Activated T-helper 17 cell treated with anti-CD3 and anti-CD28 coated beads, Interleukin-2, amount 50 U/mL, for 72 hours (primary cell): ENCODE measurements around the gene ZNF438. TPM values are rescaled to one million over a fixed set of nuclear protein-coding genes. Genes with fewer than 3 reads are reported as not detected.

Experiments used
- ATAC-seq: fragments of 150-1000 bp; cut with Tn5 transposase; replicated peaks from 2 replicates; pipeline ENCODE4 v1.10.0; 2021; ENCODE audit warnings: mild to moderate bottlenecking, moderate library complexity
- H3K27ac Mint-ChIP-seq: one replicate; pipeline ENCODE4 v1.8.0; 2022; ENCODE audit warnings: mixed read lengths
- H3K27me3 Mint-ChIP-seq: one replicate; pipeline ENCODE4 v1.8.0; 2022; ENCODE audit warnings: mixed read lengths
- H3K36me3 Mint-ChIP-seq: one replicate; pipeline ENCODE4 v1.8.0; 2022; ENCODE audit warnings: low read depth, mild to moderate bottlenecking, mixed read lengths
- H3K4me1 Mint-ChIP-seq: one replicate; pipeline ENCODE4 v1.8.0; 2022; ENCODE audit warnings: mixed read lengths
- H3K4me3 Mint-ChIP-seq: one replicate; pipeline ENCODE4 v1.8.0; 2022; ENCODE audit warnings: mild to moderate bottlenecking, mixed read lengths
- H3K9me3 Mint-ChIP-seq: one replicate; pipeline ENCODE4 v1.8.0; 2022; ENCODE audit warnings: mixed read lengths
- total RNA-seq, 2 donors: library from RNA; stranded (reverse); gene quantifications; one replicate each; pipeline ENCODE4 v1.2.3, GENCODE V29; 2022

ZNF438 gene
- total RNA-seq, 2 donors from 2014 or later = 5.1 to 6.2 TPM

DNA sequence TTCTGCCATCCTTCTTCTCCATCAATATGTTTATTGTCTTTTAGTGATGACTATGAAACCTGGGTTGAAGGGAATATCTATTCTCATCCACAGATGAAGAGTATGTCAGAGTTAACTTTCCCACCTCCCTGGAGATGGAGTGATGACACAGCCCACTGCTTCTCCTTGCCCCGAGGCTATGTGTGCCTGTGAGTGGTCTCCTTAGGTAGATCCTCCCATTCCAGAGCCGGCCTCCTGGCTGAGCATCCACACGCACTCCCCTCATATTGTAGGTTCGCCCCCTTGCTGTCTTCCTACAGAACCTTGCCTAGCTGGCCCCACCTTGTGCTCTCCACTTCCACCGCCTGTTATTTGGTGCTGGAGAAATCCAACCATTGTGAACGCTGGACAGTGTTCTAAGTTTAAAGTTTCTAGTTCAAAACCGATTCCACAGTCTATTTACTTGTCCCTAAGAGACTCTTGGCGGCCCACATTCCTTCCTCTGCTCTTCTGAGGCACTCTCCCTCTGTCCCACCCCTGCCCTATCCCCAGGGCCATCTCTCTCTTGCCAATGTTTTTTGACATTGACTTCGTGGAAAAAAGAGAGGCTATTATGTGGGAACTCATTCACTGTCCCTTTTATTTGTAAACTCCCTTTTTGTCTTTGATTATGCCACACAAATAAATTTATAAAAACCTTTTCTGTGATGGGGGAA lies 168.0 kb downstream of the ZNF438 start:
- no peak overlapping the region for H3K4me3 Mint-ChIP-seq
- H3K9me3 Mint-ChIP-seq = no peaks in the 10 kb centered on the region
- no peaks in the 10 kb centered on the region for H3K4me1 Mint-ChIP-seq
- ATAC-seq = no peak
- H3K36me3 Mint-ChIP-seq = no peaks in the 10 kb centered on the region
- no peaks in the 10 kb centered on the region for H3K27me3 Mint-ChIP-seq
- no peak overlapping the region for H3K27ac Mint-ChIP-seq

DNA sequence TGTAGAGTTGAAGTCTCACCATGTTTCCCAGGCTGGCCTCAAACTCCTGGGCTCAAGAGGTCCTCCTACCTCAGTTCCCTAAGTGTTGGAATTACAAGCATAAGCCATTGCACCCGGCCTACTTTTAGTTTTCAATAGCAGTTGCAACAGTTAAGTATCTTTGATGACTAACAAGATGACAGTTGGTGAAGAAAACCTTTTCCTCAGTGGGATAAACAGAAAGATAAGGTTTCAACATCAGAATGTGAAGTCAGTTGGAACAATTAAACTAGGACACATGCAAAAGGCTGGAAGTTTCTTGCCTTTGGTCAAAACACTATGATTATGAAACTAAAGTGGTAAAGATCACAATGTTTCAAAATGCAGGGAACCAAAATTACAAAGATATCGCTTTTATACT lies 169.2 kb downstream of the ZNF438 start:
- no peaks in the 10 kb centered on the region for H3K4me1 Mint-ChIP-seq
- H3K36me3 Mint-ChIP-seq = no peaks in the 10 kb centered on the region
- ATAC-seq = no peak
- H3K27ac Mint-ChIP-seq = no peak overlapping the region
- H3K27me3 Mint-ChIP-seq = no peaks in the 10 kb centered on the region
- H3K9me3 Mint-ChIP-seq = no peaks in the 10 kb centered on the region
- H3K4me3 Mint-ChIP-seq = no peak overlapping the region

DNA sequence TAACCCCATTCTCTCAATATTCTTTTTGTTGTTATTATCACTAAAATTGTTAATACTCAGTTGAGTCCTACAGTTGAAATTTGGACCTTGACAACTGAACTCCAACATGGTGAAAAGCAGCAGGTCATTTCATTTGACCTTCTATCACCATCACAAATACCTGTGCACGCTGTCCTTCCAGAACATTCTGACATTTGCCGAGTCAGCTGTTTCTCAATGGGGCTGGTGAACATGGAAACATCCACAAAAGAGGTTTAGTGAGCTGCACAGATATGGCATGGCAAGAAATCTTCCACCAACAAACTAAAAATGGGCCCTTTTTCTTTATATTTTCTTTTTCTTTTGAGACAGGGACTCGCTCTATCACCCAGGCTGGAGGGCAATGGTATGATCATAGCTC lies 169.7 kb downstream of the ZNF438 start:
- H3K4me1 Mint-ChIP-seq = no peaks in the 10 kb centered on the region
- no peak for ATAC-seq
- no peak overlapping the region for H3K4me3 Mint-ChIP-seq
- H3K9me3 Mint-ChIP-seq = no peaks in the 10 kb centered on the region
- H3K27ac Mint-ChIP-seq = no peak overlapping the region
- H3K36me3 Mint-ChIP-seq = no peaks in the 10 kb centered on the region
- H3K27me3 Mint-ChIP-seq = no peaks in the 10 kb centered on the region

DNA sequence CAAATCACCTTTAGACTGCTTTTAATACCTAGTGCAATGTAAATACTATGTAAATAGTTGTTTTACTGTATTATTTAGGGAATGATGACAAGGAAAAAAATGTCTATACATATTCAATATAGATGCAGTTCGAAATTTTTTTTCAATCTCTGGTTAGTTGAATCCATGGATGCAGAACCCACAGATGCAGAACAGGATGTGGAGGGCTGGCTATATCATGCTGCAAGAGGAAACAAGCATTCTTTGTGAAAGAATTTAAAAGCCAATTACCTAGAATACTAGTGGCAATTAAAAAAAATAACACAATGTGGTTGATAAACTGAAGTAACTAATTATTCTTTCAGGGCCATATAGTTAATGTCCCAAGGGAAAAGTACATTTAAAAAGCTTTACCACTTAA lies 170.4 kb downstream of the ZNF438 start:
- Mint-ChIP-seq H3K27me3 (no peaks in the 10 kb centered on the region), H3K27ac (no peak overlapping the region), H3K4me1 (no peaks in the 10 kb centered on the region), H3K4me3 (no peak overlapping the region), H3K36me3 (no peaks in the 10 kb centered on the region), H3K9me3 (no peaks in the 10 kb centered on the region)
- no peak for ATAC-seq

DNA sequence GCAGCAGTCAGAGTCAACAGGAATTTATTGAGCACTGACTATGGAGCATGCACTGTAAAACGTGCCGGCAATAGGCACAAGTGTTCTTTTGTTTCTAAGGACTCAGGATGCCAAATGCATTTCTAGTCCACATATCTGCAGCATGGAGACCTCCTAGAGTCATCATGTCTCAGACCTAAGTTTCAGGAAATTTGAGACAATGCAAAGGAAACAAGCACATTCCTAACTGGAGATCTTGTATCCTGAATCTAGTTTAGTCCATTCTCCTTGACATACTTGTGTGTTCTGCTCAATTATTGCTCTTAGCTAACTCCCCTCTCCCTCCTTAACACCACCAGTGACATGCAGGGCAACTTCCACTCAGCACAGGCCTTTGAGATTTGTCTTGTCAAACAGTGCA lies 173.2 kb downstream of the ZNF438 start:
- Mint-ChIP-seq H3K27me3 (no peaks in the 10 kb centered on the region), H3K36me3 (no peaks in the 10 kb centered on the region), H3K9me3 (no peaks in the 10 kb centered on the region), H3K4me3 (no peak overlapping the region), H3K4me1 (no peaks in the 10 kb centered on the region), H3K27ac (no peak overlapping the region)
- no peak for ATAC-seq

DNA sequence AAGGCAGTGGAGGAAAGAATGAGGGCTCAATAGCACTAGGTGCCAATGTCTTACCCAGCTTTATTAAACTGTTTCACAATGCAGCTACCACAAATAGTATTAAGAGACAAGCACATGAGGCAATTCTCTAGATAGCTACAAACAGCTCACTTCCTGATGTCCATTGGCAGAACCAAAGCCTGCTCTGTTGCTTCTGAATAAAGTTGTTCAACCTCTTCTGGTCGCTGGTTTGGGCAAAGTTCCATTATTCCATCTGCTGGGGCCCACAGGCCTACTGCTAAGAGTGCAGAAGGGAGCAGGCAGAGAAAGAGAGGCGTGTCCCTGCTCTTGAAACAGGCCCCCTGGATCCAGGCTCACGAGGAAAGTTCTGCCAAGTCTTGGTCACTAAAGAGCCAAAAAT lies 173.9 kb downstream of the ZNF438 start:
- Mint-ChIP-seq H3K27me3 (no peaks in the 10 kb centered on the region), H3K4me3 (no peak overlapping the region), H3K4me1 (no peaks in the 10 kb centered on the region), H3K9me3 (no peaks in the 10 kb centered on the region), H3K27ac (no peak overlapping the region), H3K36me3 (no peaks in the 10 kb centered on the region)
- ATAC-seq = no peak

DNA sequence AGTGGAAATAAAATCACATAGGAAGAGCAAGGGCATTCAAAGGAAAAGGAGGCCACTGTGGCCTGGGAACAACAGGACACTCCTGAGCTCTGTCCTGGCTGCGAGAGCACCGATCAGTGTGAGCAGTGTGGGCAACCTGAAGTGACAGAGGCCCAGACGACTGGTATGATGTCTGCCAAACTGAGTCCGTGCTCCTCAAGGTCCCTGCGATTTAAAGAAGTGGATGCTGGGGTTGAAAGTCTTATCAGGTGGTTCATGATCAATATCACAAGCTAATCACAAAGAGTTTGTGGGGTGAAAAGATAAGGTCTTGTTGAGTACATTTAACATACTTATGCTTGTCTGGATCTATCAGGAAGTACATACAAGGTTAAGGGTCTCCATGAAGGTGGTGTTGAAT lies 176.5 kb downstream of the ZNF438 start:
- Mint-ChIP-seq H3K27me3 (no peaks in the 10 kb centered on the region), H3K9me3 (no peaks in the 10 kb centered on the region), H3K4me3 (no peak overlapping the region), H3K36me3 (no peaks in the 10 kb centered on the region), H3K4me1 (no peaks in the 10 kb centered on the region), H3K27ac (no peak overlapping the region)
- no peak for ATAC-seq

DNA sequence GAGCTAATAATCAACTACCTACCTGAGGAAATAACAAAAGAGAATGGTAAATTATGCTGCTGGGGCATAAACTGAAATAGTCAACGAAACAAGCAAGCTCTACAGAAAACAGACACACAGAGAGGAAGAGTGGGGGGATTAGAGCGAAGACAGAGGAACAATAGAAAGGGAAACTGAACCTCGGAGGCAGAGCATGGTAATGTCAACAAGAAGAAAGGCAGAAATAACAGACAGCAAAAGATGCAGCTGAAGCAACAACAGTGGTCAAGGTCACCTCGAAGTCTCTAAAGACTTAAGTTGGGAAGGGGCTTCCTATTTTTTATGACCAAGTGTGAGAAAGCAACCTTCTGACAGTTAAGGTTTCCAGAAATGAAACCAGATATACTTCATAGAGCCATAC lies 177.0 kb downstream of the ZNF438 start:
- H3K4me1 Mint-ChIP-seq = no peaks in the 10 kb centered on the region
- no peaks in the 10 kb centered on the region for H3K9me3 Mint-ChIP-seq
- no peak overlapping the region for H3K4me3 Mint-ChIP-seq
- H3K27ac Mint-ChIP-seq = no peak overlapping the region
- no peak for ATAC-seq
- no peaks in the 10 kb centered on the region for H3K27me3 Mint-ChIP-seq
- H3K36me3 Mint-ChIP-seq = no peaks in the 10 kb centered on the region

DNA sequence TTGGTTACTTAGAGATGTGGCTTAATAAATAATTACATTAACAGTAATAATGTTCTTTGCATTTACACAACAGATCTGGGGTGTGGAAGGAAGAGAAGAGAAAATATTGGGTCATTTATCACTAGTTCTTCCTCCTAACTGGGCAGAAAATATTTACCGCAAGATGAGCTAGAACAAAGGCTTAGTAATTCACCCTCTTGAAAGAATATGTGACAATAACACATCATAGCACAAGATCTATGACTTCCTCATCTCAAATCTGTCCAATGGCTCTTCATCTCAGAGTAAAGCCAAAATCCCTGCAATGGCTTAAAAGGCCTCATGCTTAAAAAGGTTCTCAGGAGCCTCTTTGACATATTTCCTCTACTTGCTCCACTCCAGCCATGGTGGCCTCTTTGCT lies 178.6 kb downstream of the ZNF438 start:
- Mint-ChIP-seq H3K4me1 (no peaks in the 10 kb centered on the region), H3K4me3 (no peak overlapping the region), H3K27me3 (no peaks in the 10 kb centered on the region), H3K36me3 (no peaks in the 10 kb centered on the region), H3K9me3 (no peaks in the 10 kb centered on the region), H3K27ac (no peak overlapping the region)
- no peak for ATAC-seq

DNA sequence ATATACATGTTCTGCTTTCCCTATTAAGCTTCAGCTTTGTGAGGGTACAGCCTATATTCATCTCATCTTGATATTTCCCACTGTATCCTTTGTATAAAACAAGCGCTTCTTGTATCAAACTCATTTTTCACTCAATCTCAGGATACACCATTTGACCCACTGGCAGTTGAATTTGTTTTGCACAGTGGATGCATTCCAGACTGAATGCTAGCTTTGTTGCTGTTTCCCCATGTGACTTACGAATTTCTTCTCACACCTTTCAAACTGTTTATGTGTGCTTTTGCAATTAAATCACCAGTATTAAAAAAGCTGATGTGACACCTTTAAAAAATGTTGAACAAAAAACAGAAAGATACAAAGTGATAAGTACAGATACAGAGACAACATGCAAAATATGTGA lies 180.9 kb downstream of the ZNF438 start:
- H3K4me3 Mint-ChIP-seq = no peak overlapping the region
- H3K36me3 Mint-ChIP-seq = no peaks in the 10 kb centered on the region
- no peak for ATAC-seq
- no peaks in the 10 kb centered on the region for H3K27me3 Mint-ChIP-seq
- H3K27ac Mint-ChIP-seq = no peak overlapping the region
- no peaks in the 10 kb centered on the region for H3K9me3 Mint-ChIP-seq
- H3K4me1 Mint-ChIP-seq = no peaks in the 10 kb centered on the region

DNA sequence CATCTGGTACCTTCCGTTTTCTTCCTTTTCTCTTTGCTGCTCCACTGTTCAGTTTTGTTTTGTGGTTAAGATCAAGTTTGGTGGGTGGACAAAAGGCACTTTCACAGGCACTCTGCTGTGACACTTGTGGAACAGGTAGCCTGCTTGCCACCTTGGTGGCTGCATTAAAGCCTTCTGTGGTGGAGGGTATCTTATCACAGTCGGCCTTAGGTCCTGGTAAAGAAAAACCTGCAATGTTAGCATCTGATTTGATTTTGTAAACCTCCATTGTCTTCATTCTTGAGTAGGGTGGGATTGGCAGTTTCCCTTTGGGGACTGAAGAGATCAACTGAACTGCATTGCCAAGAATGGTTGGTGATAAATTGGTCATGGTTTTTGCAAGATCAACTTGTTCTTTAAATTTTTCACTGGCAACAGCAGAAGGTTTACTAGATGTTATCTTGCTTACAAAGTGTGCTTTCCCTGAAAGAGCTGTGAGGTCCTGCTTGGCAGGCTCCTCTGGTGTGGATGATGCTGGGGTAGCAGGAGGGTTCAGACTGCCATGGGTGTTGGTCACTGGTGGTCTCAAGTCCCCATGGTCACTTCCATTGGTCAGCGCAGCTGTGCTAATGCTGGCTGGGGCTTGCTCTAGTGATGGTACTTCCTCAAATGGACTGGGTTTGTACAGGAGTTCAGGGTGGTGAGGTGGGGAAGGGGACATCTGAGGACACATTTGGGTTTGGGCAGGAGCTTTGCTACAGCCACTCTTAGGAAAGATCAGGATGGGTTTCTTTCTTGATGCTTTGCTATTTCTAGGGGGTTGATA lies 182.2 kb downstream of the ZNF438 start:
- no peaks in the 10 kb centered on the region for H3K4me1 Mint-ChIP-seq
- no peak for ATAC-seq
- no peak overlapping the region for H3K4me3 Mint-ChIP-seq
- no peaks in the 10 kb centered on the region for H3K36me3 Mint-ChIP-seq
- H3K27ac Mint-ChIP-seq = no peak overlapping the region
- no peaks in the 10 kb centered on the region for H3K9me3 Mint-ChIP-seq
- H3K27me3 Mint-ChIP-seq = no peaks in the 10 kb centered on the region

DNA sequence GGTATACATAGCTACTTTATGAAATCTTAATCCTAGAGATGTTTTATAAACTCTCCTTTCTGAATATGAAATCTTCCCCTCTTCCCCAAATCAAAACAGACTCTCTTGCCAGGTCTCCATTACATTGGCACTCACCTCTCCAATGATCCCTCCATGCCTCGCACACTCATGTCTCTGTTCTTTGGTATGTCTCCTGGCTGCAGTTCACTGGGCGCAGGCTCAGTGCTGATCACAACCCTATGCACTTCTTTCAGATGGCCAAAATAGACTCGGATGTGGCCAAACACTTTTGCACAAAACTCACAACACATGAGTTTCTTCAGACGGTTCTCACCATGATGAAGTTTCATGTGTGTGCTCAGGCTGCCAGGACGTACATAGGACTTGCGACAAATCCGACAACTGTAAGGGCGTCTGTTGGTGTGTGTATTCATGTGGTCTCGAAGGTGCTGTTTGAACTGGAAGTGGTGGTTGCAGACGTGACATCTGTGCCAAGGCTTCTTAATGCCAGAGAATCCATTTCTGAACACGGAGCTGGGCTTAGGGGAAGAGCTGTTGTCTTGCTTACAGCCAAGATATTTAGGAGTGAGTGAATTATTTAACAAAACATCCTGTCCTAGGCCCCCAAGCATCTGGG lies 183.2 kb downstream of the ZNF438 start:
- no peak for ATAC-seq
- Mint-ChIP-seq H3K4me1 (no peaks in the 10 kb centered on the region), H3K27me3 (no peaks in the 10 kb centered on the region), H3K4me3 (no peak overlapping the region), H3K36me3 (no peaks in the 10 kb centered on the region), H3K9me3 (no peaks in the 10 kb centered on the region), H3K27ac (no peak overlapping the region)

DNA sequence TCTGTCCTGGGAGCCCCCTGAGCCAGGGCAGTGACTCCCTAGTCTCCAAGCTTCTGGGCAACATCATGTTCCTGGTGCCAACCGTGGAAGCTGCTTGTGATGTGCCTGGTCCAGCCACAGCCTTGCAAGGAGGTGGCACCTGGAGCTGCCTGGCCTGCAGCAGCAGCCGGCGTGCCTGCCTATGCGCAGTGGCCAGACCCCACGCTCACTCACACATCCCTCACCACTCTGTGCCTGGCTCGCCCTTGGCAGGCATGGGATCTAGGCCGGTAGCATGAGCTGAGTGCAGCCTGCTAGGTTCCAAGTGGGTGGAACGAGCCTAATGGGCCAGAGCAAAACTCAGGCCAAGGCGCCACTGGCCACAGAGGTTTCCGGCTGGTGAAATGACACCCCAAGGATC lies 184.0 kb downstream of the ZNF438 start:
- no peak for ATAC-seq
- no peak overlapping the region for H3K27ac Mint-ChIP-seq
- no peaks in the 10 kb centered on the region for H3K36me3 Mint-ChIP-seq
- H3K4me1 Mint-ChIP-seq = no peaks in the 10 kb centered on the region
- no peaks in the 10 kb centered on the region for H3K9me3 Mint-ChIP-seq
- H3K4me3 Mint-ChIP-seq = no peak overlapping the region
- no peaks in the 10 kb centered on the region for H3K27me3 Mint-ChIP-seq

DNA sequence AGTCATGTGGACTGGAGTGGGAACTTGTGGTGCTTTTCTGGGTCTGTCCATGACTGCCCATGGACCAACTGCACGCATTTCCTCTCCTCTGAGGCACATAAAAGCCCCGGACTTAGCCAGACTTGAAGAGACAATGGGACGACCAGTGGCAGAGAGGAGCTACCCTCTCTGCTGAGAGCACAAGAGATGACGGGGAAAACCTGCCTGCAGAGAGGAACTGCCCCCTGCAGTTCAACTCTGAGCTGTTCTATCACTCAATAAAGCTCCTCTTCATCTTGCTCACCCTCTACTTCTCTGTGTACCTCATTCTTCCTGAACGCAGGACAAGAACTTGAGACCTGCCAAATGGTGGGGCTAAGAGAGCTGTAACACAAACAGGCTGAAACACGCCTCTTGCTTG lies 184.5 kb downstream of the ZNF438 start:
- Mint-ChIP-seq H3K27ac (no peak overlapping the region), H3K4me3 (no peak overlapping the region), H3K36me3 (no peaks in the 10 kb centered on the region), H3K27me3 (no peaks in the 10 kb centered on the region), H3K9me3 (no peaks in the 10 kb centered on the region), H3K4me1 (no peaks in the 10 kb centered on the region)
- ATAC-seq = no peak

DNA sequence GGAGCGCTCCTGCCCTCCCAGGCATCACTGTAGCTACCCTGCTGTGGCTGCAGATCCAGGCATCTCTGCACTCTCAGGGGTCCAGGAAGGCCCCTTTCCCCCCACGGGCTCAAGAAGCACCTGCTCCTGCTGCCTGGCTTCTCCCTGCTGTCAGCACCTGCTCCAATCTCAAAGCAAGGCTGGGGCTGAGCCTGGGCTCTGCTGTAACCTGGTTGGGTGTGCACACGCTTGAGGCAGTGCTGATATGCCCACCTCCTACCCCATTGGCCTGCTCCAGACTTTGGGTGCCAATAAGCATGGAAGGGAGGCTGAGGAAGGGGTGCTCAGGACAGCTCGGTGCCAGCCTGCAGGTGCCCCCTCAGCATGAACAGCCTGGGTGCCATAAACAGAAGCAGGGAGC lies 185.0 kb downstream of the ZNF438 start:
- Mint-ChIP-seq H3K36me3 (no peaks in the 10 kb centered on the region), H3K27ac (no peak overlapping the region), H3K9me3 (no peaks in the 10 kb centered on the region), H3K4me3 (no peak overlapping the region), H3K4me1 (no peaks in the 10 kb centered on the region), H3K27me3 (no peaks in the 10 kb centered on the region)
- no peak for ATAC-seq
